A549 treated with ZK216348 at 1 μM for 4 hours (cell line): ENCODE measurements around the gene PLXNC1. TPM values are rescaled to one million over a fixed set of nuclear protein-coding genes. Genes with fewer than 3 reads are reported as not detected.

ENCODE experiments used
- total RNA-seq: library from RNA; stranded (reverse); fragments of 200-300 nt; extraction: Qiagen RNA extraction; gene quantifications from 5 replicates; pipeline ENCODE4 v1.2.3, GENCODE V29; 2022; ENCODE audit warnings: low read depth

The PLXNC1 gene
- 0.04 to 0.18 TPM (median 0.11 TPM) in 5 replicates for total RNA-seq

GRCh38 chr12:94147991-94148738, at the start of gene PLXNC1:
Gene PLXNC1 (plus strand): TSS chr12:94148577. CDS start chr12:94148972, 395 bp downstream.

